Posterior cingulate gyrus (tissue), 11 donors: Measurements from ENCODE around the gene POLR3K.
A peak's percentile ranks its signal among the peaks of the same experiment; 100 is the strongest.

Source experiments
- DNase-seq, 10 donors: peaks; one replicate each; pipeline versions ENCODE4 v3.0.0 to v3.0.0-alpha.2; 2020 to 2021; ENCODE audit warnings: mixed read lengths in 3 of 10
- intact Hi-C: fragments of 100-400 bp; cut with DNase I; formaldehyde crosslinking; loops from one replicate; pipeline ENCODE4 v1.15.1; 2023

POLR3K gene

DNA sequence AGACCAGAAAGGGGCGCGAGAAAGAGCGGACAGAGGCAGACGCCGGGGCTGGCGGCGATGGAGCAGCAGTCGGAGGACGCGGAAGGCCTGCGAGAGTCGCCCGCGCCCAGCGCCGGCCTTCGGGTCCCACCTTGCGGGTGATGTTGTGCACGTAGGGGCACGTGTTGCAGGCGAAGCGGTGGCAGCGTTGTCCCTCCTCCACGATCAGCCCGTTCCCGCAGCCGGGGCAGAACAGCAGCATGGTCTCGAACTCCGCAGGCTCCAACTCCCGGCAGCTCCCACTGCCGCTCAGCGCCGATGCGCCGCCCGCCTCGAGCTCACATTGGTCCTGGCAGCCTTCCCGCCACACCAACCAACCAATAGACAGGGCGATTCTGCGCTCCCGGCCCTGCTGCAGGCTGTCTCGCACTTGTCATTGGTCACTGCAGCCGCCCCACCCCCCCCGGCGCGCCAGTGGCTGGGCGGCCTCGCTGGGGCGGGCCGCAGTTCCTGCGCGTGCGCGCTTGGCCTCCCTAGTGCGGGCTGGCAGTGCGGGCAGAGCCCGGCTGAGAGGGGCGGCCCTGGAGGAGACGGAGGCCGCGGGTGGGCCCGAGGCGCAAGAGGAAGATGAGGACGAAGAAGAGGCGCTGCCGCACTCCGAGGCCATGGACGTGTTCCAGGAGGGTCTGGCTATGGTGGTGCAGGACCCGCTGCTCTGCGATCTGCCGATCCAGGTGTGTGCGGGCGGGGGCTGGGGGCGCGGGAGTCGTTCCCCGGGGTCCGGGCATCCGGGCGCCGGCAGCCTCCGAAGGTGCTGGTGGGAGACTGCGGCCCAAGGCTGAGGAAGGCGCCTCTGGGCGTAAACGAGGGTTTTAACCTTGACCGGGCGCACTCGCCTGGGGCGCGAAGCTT, at the start of gene POLR3K, which contains the start of gene SNRNP25:
POLR3K (minus strand) TSS at position 263 of the 891 bp plus-strand sequence; CDS start at position 241, 22 bp downstream.
SNRNP25 (plus strand) TSS at position 483 of the 891 bp plus-strand sequence; CDS start at position 672, 189 bp downstream.
- intact Hi-C loops: no loop called here
- DNase-seq: peak; percentile 97 to 100 (median 98)

DNA sequence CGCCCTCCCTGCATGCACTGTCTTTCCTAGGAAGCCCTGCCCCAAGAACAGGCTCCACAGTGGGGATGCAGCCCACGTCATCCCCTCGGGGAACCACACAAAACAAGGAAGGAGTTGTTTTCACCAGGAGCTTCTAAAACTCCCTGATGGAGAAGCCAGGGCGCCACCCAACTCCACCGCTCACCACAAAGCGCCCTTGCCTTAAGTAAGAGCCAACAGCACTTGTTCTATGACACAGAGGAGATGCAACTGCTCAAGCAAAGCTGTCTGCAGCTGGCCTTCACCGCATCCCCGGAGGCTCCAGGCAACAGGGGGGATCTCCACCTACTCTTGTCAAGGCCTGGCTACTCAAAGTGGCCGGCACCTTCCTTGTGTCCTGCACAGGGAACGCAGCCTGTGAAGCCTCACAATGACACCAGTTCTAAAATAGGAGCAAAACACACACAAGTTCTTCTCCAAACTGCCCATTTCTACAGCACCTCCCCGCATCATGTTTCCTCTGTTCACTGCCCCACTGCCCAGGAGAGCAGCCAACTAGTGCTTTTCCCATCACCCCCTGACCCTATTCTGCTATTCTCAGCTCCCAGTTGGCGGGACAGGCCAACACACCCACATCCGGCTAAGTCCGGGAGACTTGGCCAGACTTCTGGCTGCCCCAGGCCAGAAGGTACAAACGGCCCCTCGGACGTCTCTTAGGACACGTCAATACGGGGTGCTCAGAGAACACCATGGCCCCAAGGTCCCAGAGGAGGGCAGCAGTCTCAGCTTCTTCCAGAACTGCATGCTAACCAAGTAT, 48.9 kb upstream of the POLR3K start:
- intact Hi-C loops: no loop called here
- DNase-seq: no peak

DNA sequence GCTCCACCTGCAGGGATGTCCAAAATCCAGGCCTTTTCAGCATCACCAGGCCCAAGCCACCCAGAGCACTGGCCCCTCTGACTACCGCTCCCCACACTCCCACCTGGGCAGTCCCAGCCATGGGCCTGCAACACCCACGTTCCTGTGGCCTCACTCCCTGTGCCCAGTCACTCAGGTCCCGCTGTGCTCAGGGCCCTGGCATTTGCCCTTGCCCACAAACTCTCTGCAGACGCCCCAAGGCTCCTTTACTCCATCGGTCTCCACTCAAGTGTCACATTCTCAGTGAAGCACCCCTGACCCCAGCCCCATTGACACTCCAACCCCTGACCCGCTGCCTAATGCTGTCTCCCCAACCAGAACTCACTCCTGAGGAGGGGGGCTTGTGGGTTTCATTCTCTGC, 48.2 kb upstream of the POLR3K start:
- no peak for DNase-seq
- intact Hi-C loops: no loop called here

DNA sequence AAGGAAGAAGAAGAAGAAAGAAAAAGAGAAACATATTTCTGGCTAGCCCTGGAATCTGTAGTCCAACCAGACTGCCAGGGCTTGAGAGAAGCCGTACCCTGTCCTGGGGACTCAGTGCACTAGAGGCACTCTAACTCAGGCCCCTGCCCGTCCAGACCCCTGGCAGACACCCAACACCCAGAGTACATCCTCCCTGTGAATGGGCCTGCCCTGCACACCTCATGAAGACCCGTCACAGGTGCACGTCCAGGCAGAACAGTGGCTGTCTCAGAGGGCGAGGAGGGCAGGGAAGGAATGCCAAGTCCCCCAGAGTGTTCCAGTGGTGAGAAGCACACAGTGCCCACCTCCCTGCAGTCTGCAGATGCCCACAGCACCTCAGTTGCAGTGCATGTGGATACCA, 47.6 kb upstream of the POLR3K start:
- no peak for DNase-seq
- intact Hi-C loops: no loop called here

DNA sequence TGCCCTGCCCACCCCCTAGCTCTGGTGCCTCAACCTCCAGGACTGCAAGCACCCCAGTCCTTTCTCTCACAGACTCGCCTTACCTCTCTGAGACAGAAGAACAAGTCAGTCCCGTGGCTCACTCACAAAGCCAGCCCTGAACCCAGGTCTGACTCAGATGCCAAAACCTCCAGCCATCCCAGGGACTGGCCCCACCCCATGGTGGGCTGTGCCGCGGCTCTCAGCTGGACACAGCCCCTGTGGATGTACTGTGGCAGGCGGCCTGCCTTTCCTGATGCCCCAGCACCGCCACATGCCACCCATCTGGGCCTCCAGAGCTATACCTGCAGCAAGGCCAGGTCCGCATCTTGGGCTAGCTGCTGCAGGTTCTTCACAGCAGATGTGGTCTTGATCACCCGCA, 44.4 kb upstream of the POLR3K start:
- no peak for DNase-seq
- intact Hi-C loops: loop anchor here (1.0 kb wide), 1 partner anchor 33 kb away; no protein-coding TSS in a partner anchor

DNA sequence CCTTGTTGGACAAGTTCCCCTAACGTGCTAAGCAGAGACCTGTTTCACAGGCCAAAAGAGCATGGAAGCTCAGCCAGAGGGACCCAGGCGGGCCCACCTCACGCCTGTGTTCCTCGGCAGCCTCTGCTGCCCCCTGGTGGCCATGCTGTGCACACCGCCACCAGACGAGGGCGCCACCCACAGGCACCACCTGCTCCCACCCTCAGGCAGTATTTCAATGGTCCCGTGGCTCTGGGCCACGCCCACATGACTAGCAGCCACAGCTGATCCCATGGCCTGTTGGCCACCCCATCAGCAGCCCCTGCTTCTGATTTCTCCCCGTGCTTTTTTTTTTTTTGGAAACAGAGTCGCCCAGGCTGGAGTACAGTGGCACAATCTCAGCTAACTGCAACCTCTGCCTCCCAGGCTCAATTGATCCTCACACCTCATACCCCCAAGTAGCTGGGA, 43.5 kb upstream of the POLR3K start:
- peak; percentile 74 to 98 (median 86) for DNase-seq
- intact Hi-C loops: loop anchor here (1.0 kb wide), 1 partner anchor 32 kb away; no protein-coding TSS in a partner anchor

DNA sequence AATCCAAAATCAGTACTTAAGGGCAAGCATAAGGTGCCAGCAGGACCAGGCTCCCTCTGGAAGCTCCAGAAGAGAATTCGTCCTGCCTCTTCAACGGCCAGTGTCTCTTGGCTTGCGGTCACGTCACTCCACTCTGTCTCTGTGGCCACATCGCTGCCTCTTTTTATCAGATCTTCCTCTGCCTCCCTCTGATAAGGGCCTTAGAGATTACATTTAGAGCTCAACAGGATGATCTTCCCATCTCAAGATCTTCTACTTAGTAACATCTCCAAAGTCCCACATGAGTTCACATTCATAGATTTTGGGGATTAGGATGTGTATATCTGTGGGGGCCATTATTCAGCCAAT, 41.5 kb upstream of the POLR3K start:
- DNase-seq: no peak
- intact Hi-C loops: no loop called here

DNA sequence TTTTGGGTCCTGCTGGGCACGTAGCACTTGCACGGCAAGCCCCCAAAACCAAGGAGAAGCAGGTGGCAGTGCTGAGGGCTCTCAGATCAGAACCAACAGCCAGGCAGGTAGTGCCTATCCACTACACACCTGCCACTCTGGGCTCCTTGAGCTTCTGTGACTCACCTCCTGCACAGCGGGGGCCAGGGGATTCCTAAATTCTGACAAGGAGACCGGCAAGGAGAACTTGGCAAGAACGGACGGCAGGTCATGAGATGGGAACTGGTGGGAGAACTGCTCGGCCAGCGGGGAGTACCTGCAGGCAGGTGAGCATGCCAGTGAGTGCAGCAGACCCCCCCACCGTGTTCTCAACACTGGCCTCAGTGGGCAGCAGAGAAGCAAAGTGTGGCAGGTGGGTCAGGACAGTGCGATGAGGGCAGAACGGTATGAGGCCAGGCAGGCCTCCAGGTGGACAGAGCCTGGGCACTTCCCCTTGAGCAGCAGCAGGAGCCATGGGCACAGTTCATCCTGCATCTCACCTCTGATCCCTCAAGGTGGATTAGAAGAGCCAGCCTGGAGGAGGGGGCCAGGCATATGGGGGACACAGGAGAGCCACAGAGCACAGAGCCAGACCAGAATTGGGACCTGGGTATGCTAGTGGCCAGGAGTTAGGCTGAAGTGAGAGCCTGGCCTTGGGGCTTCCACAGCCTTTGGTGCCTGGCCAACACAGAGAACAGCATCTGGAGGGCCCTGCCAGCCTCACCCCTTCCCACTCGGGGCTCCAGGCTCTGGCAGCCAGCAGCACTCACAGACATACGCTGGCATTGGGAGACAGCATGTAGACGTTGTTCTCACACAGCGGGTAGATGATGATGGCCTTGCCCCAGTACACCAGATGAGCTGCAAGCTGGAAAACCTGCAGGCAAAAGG, 39.3 kb upstream of the POLR3K start:
- DNase-seq: peak in 1 of 10 donors; percentile 83
- intact Hi-C loops: no loop called here

DNA sequence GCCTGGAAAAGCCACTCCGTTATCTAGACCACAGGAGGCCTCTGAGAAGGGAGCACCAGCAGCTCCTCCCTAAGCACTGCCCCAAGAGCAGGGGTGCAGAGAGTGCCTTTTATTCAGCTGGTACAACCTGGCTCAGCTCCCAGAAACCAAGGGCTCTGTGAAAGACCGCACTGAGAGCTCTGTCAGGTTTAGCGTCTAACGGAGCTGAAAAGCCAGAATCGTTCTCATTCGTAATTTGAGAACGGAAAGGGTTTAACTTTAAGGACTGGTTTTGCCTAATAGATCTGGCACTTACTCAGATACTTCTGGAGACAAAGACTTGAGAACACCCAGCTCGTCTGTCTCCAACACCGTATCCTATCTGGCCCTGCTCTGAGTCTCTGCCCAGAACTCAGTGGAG, 38.1 kb upstream of the POLR3K start:
- peak in 6 of 10 donors; percentile 55 to 92 (median 64) for DNase-seq
- intact Hi-C loops: no loop called here

DNA sequence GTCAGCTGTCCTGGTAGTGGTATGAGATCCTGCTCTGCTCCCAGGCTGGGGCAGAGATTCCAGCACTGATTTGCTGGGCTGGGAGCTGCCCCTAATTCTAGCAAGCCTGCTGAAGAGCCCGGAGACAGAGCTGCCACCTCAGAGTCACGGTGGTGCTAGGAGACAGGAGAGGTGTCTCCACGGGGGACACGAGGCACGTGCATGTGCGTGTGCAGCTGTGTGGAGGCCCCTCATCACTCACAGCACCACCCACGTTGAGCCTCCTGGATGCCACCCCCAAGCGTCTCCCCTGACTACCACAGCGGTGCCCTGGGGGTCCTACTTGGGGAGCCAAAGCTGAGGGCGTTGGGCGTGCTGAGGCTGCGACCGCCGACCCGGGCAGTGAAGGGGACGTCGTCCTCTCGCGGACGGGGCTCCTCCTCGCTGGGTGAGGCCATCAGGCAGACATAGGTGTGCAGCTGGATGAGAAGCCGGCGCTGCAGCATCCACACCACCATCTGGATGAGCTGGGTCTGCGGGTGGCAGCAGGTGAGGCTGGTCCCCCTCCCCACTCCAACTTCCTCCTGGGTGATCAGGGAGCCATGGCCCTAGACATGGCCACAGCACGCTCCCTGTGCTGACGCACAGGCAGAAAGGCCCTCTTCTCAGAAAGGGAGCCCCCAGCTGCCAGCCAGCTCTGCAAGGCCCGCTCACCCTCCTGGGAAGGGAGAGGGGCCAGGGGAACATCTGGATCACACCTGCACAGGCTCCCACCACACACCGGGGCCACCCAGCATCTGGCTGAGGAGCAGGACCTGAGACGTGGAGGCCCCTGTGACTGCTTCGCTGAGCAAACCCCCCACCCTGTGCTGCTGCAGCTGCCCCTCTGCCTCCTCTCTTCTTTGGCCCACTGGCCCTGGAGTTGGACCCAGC, 36.2 kb upstream of the POLR3K start:
- intact Hi-C loops: no loop called here

DNA sequence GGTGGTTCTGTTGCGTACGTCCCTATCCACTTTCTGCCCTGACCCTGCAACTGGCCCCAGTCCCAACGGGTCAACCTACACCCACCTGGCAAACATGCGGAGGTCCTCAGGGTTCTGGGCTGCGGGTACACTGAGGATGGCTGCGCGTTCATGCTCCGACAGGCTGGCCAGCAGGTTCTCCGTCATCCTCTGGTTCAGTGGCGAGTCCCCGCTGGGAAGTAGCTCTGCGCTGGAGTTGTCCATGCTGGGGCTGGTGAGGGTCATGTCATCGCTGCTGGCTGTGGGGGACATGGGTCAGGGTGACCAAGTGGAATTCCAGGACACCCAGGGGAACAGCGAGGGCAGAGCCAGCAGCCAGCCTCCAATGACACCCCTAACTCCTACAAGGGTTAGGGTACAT, 35.2 kb upstream of the POLR3K start:
- intact Hi-C loops: no loop called here

More for the DNA sequence above, 36.2 kb upstream of the POLR3K start:
- peak in 1 of 10 donors; percentile 66 for DNase-seq

DNA sequence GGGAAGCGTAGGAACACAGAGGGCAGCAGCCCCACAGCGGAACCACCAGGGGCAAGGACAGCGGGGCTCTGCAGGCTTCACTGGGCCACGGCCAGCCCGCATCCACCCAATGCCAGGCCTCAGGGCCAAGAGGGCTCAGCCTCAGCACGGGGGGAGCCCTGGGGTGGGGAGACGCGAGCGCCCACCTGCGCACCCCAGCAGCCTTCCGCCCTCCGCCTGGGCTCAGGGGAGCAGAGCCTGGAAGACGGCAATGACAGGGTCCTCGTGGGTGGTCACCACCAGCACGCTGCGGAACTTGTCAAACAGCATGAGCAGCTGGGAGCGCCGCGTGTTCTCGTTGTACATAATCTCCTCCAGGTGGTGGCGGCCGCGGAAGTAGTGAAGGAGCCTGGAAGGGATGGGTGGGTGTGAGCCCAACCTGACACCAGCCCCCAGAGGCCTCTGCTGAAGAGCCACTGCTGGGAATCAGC, 33.1 kb upstream of the POLR3K start:
- intact Hi-C loops: no loop called here
- peak in 3 of 10 donors; percentile 65 to 88 (median 72) for DNase-seq

More for the DNA sequence above, 35.2 kb upstream of the POLR3K start:
- no peak for DNase-seq

DNA sequence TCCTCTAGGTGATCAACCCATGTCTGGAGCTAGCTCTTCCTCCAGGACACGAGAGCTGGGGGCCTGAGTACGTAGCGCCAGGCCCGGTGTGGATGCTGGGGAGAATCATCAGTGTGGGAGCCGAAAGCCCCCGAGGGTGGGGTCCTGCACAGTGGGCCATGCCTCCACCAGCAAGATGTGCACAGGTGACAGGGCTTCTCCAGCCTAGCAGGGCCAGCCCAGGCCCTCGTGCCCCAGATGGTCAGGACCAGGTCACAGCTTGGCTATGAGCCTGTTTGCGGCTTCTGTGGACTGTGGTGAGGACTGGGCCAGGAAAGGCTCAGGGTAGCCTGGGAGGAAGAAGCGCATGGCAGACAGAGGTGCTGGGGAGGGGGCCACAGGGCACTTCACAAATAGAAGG, 32.5 kb upstream of the POLR3K start:
- intact Hi-C loops: no loop called here

DNA sequence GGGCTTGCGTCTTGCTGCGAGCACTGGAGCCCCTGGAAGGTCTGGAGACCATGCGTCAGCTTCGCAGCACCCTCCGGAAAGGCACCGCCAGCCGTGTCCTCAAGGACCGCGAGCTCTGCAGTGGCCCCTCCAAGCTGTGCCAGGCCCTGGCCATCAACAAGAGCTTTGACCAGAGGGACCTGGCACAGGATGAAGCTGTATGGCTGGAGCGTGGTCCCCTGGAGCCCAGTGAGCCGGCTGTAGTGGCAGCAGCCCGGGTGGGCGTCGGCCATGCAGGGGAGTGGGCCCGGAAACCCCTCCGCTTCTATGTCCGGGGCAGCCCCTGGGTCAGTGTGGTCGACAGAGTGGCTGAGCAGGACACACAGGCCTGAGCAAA, 32.0 kb upstream of the POLR3K start:
- DNase-seq: no peak
- intact Hi-C loops: no loop called here

More for the DNA sequence above, 32.5 kb upstream of the POLR3K start:
- DNase-seq: no peak

DNA sequence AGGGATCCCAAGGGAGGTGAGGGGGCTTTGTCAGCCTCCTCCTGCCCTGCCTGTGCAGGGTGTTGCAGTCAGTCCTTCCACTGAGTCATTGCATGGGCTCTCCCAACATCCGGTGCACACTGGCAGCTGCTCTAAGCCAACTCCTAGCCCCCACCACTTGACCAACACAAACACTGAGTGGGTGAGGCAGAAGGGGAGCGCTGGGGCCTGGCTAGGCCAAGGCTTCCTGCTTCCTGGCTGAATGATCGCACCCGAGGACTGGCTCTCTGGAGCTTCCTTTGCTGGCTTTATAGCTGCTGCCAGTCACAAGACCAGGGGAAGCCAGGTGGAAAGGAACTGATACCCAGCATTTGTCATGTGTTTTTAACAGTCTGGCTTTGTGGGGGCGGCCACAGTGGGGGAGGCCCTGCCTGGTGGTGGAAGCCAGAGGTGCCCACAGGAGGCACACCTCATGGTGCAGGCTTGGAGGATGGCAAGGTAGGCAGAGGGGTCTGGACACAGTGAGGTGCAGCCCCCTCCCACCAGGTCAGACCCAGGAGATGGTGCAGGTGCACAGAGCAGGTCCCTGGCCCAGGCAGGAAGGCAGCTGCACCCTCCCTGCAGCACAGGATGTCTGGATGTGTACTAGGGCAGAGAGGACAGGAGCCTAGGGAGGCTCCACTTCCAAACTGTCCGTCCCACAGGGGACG, 31.5 kb upstream of the POLR3K start:
- peak in 6 of 10 donors; percentile 45 to 90 (median 54) for DNase-seq
- intact Hi-C loops: no loop called here

DNA sequence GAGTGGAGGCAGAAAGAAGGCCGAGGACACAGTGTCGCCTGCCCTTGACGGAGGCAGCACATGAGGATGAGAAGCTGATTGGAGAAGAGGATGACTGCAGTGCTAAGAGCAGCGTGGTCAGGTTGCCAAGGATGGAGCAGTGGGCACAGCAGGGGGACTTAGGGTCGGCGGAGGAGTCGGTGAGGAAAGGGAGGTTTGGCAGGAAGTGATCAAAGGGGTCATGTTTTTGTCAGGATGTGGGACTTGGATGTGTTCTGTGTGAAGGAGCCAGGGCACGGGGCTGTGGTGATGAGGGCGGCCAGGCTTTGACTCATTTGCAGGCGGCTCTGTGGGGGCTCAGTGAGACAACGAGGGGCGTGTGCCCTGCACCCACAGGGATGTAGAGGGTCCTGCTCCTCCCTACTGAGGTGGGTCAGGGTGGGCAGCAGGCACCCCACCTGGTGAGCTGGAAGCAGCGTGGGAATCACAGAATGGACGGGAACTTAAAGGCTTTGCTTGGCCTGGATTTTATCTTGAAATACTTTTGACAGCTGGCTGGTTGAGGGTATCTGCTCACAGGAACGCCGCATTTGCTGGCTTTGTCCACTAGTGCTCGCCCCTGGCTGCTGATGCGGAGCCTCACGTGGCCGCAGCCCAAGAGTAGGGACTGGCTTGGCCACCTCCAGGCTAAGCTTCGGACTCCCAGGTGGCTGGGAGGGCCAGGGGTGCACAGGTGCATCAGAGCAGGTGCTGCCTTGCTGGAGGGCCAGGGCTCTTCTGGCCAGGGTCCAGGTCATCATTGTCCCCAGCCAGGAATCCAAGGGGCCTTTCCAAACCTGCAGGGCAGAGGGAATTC, 30.6 kb upstream of the POLR3K start:
- DNase-seq: no peak
- intact Hi-C loops: no loop called here

DNA sequence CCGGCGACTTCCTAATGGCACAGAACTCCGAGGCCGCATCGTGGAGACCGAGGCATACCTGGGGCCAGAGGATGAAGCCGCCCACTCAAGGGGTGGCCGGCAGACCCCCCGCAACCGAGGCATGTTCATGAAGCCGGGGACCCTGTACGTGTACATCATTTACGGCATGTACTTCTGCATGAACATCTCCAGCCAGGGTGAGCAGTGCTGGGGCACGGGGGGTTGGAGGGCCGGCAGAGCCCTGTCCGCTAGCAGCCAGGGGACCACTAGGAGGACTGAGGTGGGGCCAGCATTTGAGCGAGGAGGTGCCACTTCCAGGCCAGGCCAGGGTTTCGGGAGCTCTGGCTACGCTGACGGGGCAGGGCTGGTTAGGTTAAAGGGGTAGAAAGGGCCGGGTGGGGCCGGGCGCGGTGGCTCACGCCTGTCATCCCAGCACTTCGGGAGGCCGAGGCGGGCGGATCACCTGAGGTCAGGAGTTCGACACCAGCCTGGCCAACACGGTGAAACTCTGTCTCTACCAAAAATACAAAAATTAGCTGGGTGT, 29.7 kb upstream of the POLR3K start:
- no peak for DNase-seq

More for the DNA sequence above, 29.7 kb upstream of the POLR3K start:
- intact Hi-C loops: no loop called here
